Bronchial epithelial cell (primary cell): Measurements from ENCODE around the gene CAPN8. TPM values are rescaled to one million over a fixed set of nuclear protein-coding genes. Genes with fewer than 3 reads are reported as not detected.

Experiments
- DNase-seq: peaks from one replicate; pipeline ENCODE4 v3.0.0-alpha.2; 2010; ENCODE audit warnings: low read depth
- FAIRE-seq: peaks from 2 replicates; lab custom pipeline; 2011; peaks lifted over from hg19 to GRCh38; lab: Jason Lieb, UNC
- H3K27me3 ChIP-seq: 2 replicates; pipeline ENCODE4 v1.5.1; 2011; ENCODE audit warnings: low read length; ENCODE audit not compliant: control insufficient read depth, insufficient read depth
- H3K36me3 ChIP-seq: 2 replicates; pipeline ENCODE4 v1.5.1; 2011; ENCODE audit warnings: low read length; ENCODE audit not compliant: control insufficient read depth, insufficient read depth
- H3K4me3 ChIP-seq: 2 replicates; pipeline ENCODE4 v1.5.1; 2011; ENCODE audit warnings: mild to moderate bottlenecking, low read depth, low read length, control low read depth
- CTCF ChIP-seq: IDR thresholded peaks from 2 replicates; pipeline ENCODE4 v1.5.1; 2011; ENCODE audit warnings: mild to moderate bottlenecking, moderate library complexity, low read length, control low read depth, inconsistent platforms; ENCODE audit not compliant: insufficient read depth, severe bottlenecking
- total RNA-seq: library from RNA; depleted of rRNA; stranded (reverse); fragments of >200 nt; gene quantifications from 2 replicates; pipeline ENCODE4 v1.2.1, GENCODE V29; 2014

CAPN8 gene
- total RNA-seq, 1 donor from 2014 or later, result under 0.01 TPM

GRCh38 chr1:223708651-223709268 is 43.3 kb upstream of the CAPN8 start:
- Histone ChIP-seq H3K36me3 (no peaks in the 10 kb centered on the region), H3K4me3 (no peak overlapping the region), H3K27me3 (no peaks in the 10 kb centered on the region)
- TF ChIP-seq CTCF, result no peak
- no peak for DNase-seq
- no peak for FAIRE-seq

- Histone ChIP-seq H3K27me3 (no peaks in the 10 kb centered on the region), H3K36me3 (no peaks in the 10 kb centered on the region), H3K4me3 (no peak overlapping the region)
- peak; percentile 14 for TF ChIP-seq CTCF
- DNase-seq (peak; percentile 77), FAIRE-seq (no peak)
These were observed 42.5 kb upstream of the CAPN8 start for GRCh38 chr1:223708001-223708359.

GRCh38 chr1:223707256-223708000 is 41.9 kb upstream of the CAPN8 start:
- FAIRE-seq (peak; percentile 64), DNase-seq (peak; percentile 98)
- Histone ChIP-seq H3K36me3 (no peaks in the 10 kb centered on the region), H3K4me3 (no peak overlapping the region), H3K27me3 (no peaks in the 10 kb centered on the region)
- TF ChIP-seq CTCF, result no peak

GRCh38 chr1:223706077-223706973 is 40.8 kb upstream of the CAPN8 start:
- TF ChIP-seq CTCF, result no peak
- DNase-seq, result peak; percentile 45
- H3K4me3 ChIP-seq, result no peak overlapping the region

GRCh38 chr1:223704921-223705878 is 39.7 kb upstream of the CAPN8 start:
- Histone ChIP-seq H3K27me3 (no peaks in the 10 kb centered on the region), H3K4me3 (no peak overlapping the region), H3K36me3 (no peaks in the 10 kb centered on the region)
- TF ChIP-seq CTCF, result no peak
- no peak for FAIRE-seq
- no peak for DNase-seq

More at GRCh38 chr1:223706077-223706973, 40.8 kb upstream of the CAPN8 start:
- no peak for FAIRE-seq
- Histone ChIP-seq H3K27me3 (no peaks in the 10 kb centered on the region), H3K36me3 (no peaks in the 10 kb centered on the region)
